SU-DHL-6 (cell line): ENCODE results near the gene CHRNB1.

Experiments used
- H2AFZ ChIP-seq: fragments of 200-600 bp; sonication (generic); 2 replicates; pipeline ENCODE4 v1.6.1; 2014; ENCODE audit warnings: low read depth, mild to moderate bottlenecking, moderate library complexity, mixed read lengths, antibody characterized with exemption, low read length; ENCODE audit not compliant: severe bottlenecking
- H3F3A ChIP-seq: fragments of 200-600 bp; shearing (Covaris generic); 2 replicates; pipeline ENCODE4 v1.6.0; 2016; ENCODE audit warnings: antibody characterized with exemption, mild to moderate bottlenecking; ENCODE audit not compliant: insufficient read depth
- H3K27ac ChIP-seq: fragments of 200-600 bp; sonication (generic); 2 replicates; pipeline ENCODE4 v1.5.1; 2016; ENCODE audit warnings: low read depth, mild to moderate bottlenecking, low read length, moderate library complexity, mixed read lengths
- H3K27me3 ChIP-seq: fragments of 200-600 bp; sonication (generic), shearing (Covaris generic); 2 replicates; pipeline ENCODE4 v1.6.0; 2014; ENCODE audit warnings: mild to moderate bottlenecking, low read length
- H3K36me3 ChIP-seq: fragments of 200-600 bp; sonication (generic); 2 replicates; pipeline ENCODE4 v1.6.1; 2014; ENCODE audit warnings: mild to moderate bottlenecking, low read length, mixed read lengths
- H3K4me2 ChIP-seq: fragments of 300-600, 200-600 bp; shearing (Covaris generic), sonication (generic); 2 replicates; pipeline ENCODE4 v1.6.0; 2014; ENCODE audit warnings: low read length, low read depth, mild to moderate bottlenecking; ENCODE audit not compliant: poor library complexity, severe bottlenecking
- H3K4me3 ChIP-seq: fragments of 200-600 bp; sonication (generic); 2 replicates; pipeline ENCODE4 v1.5.1; 2014; ENCODE audit warnings: antibody characterized with exemption, low read length, mild to moderate bottlenecking, mixed read lengths; ENCODE audit not compliant: insufficient read depth, poor library complexity, severe bottlenecking
- H3K79me2 ChIP-seq: fragments of 200-600 bp; sonication (generic); 2 replicates; pipeline ENCODE4 v1.6.1; 2014; ENCODE audit warnings: mild to moderate bottlenecking, low read length, moderate library complexity; ENCODE audit not compliant: insufficient read depth
- H3K9ac ChIP-seq: fragments of 200-600 bp; sonication (generic); 2 replicates; pipeline ENCODE4 v1.7.0; 2014; ENCODE audit warnings: mild to moderate bottlenecking, low read length
- H3K9me2 ChIP-seq: fragments of 200-600 bp; sonication (generic); replicated peaks from 2 replicates; pipeline ENCODE4 v1.6.1; 2014; ENCODE audit warnings: low read length; ENCODE audit not compliant: insufficient read depth
- H3K9me3 ChIP-seq: fragments of 200-600 bp; sonication (generic); 2 replicates; pipeline ENCODE4 v1.6.1; 2014; ENCODE audit warnings: low read length, mixed read lengths; ENCODE audit not compliant: insufficient read depth
- H4K20me1 ChIP-seq: fragments of 200-600 bp; sonication (generic); 2 replicates; pipeline ENCODE4 v1.6.1; 2014; ENCODE audit warnings: low read depth, mild to moderate bottlenecking, antibody characterized with exemption, low read length, moderate library complexity, mixed read lengths
- CTCF ChIP-seq: fragments of 200-600 bp; sonication (generic); IDR thresholded peaks from one replicate; pipeline ENCODE4 v1.5.1; 2017; ENCODE audit warnings: antibody characterized with exemption, mild to moderate bottlenecking, low read length, moderate library complexity; ENCODE audit not compliant: insufficient read depth, poor library complexity, severe bottlenecking
- EZH2phosphoT487 ChIP-seq: fragments of 200-600 bp; sonication (generic), shearing (Covaris generic); conservative IDR thresholded peaks from 2 replicates; pipeline ENCODE4 v1.6.1; 2018; ENCODE audit warnings: mild to moderate bottlenecking, antibody characterized with exemption, low read length, moderate library complexity, mixed read lengths

The CHRNB1 gene

GRCh38 chr17:7435676-7436555 is 8.9 kb upstream of the CHRNB1 start:
- Histone ChIP-seq H3K4me3 (peak overlapping the region; percentile 77), H3K9me2 (no peaks in the 10 kb centered on the region), H4K20me1 (no peaks in the 10 kb centered on the region), H2AFZ (peak overlapping the region; percentile 75), H3F3A (no peaks in the 10 kb centered on the region), H3K79me2 (no peaks in the 10 kb centered on the region), H3K27me3 (no peaks in the 10 kb centered on the region), H3K36me3 (no peaks in the 10 kb centered on the region), H3K27ac (peak overlapping the region; percentile 59), H3K4me2 (peak overlapping the region; percentile 66), H3K9ac (peak overlapping the region; percentile 61), H3K9me3 (no peaks in the 10 kb centered on the region)
- no peak for TF ChIP-seq EZH2phosphoT487
- TF ChIP-seq CTCF, result peak; percentile 19

DNA sequence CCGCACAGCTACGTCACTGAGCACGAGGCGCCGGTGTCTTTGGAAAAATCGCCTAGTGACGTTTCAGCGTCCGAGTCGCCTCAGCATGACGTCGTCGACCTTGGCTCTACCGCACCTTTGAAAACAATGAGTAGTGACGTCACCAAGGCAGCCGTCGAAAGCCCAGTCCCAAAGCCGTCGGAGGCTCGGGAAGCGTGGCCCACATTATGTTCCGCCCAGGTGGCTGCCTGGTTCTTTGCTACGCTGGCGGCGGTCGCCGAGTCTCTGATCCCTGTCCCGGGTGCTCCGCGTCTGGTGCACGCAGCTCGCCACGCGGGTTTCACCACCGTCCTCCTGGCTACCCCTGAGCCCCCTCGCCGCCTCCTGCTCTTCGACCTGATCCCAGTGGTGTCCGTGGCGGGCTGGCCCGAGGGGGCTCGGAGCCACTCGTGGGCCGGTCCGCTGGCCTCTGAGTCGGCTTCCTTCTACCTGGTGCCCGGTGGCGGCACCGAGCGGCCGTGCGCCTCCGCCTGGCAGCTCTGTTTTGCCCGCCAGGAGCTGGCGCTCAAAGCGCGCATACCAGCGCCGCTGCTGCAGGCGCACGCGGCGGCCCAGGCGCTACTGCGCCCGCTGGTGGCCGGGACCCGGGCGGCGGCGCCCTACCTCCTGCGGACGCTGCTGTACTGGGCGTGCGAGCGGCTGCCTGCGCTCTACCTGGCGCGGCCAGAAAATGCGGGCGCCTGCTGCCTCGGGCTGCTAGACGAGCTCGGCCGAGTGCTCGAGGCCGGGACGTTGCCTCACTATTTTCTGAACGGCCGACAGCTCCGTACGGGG is 8.1 kb upstream of the CHRNB1 start:
- no peaks in the 10 kb centered on the region for H3K27me3 ChIP-seq

GRCh38 chr17:7437369-7437863 is 7.4 kb upstream of the CHRNB1 start:
- Histone ChIP-seq H2AFZ (no peak overlapping the region), H3K27me3 (no peaks in the 10 kb centered on the region), H3K9ac (no peak overlapping the region), H3K4me3 (no peak overlapping the region), H3K4me2 (no peak overlapping the region), H3K79me2 (no peaks in the 10 kb centered on the region), H3K9me2 (no peaks in the 10 kb centered on the region), H3K9me3 (no peaks in the 10 kb centered on the region), H4K20me1 (no peaks in the 10 kb centered on the region), H3K36me3 (no peaks in the 10 kb centered on the region), H3K27ac (no peak overlapping the region), H3F3A (no peaks in the 10 kb centered on the region)
- TF ChIP-seq EZH2phosphoT487 (no peak), CTCF (no peak)

More for the DNA sequence above, 8.1 kb upstream of the CHRNB1 start:
- H3K27ac ChIP-seq, result no peak overlapping the region
- no peaks in the 10 kb centered on the region for H3K79me2 ChIP-seq
- H3F3A ChIP-seq, result no peaks in the 10 kb centered on the region
- TF ChIP-seq CTCF, result peak; percentile 47
- no peak for TF ChIP-seq EZH2phosphoT487
- no peak overlapping the region for H3K9ac ChIP-seq
- H3K4me3 ChIP-seq, result no peak overlapping the region
- no peaks in the 10 kb centered on the region for H3K9me3 ChIP-seq
- H3K4me2 ChIP-seq, result peak overlapping the region; percentile 66
- no peaks in the 10 kb centered on the region for H4K20me1 ChIP-seq
- H3K9me2 ChIP-seq, result no peaks in the 10 kb centered on the region
- no peak overlapping the region for H2AFZ ChIP-seq
- no peaks in the 10 kb centered on the region for H3K36me3 ChIP-seq
